Endothelial cell (in vitro differentiated cells): ENCODE measurements around the gene USP51. TPM values are rescaled to one million over a fixed set of nuclear protein-coding genes. Genes with fewer than 3 reads are reported as not detected.
"Not testable (repeated sequence)": the region's sequence is repeated elsewhere in the genome, so short reads cannot be mapped to it uniquely, and the experiment has no call there.

Source experiments
- DNase-seq: peaks from one replicate; pipeline ENCODE4 v3.0.0; 2021; ENCODE audit warnings: low spot score
- H3K27ac Mint-ChIP-seq: one replicate; pipeline ENCODE4 v1.8.0; 2021; ENCODE audit warnings: mixed read lengths, inconsistent platforms; ENCODE audit not compliant: unreplicated experiment
- H3K27me3 Mint-ChIP-seq: one replicate; pipeline ENCODE4 v1.8.0; 2021; ENCODE audit warnings: mild to moderate bottlenecking, moderate library complexity, mixed read lengths, inconsistent platforms; ENCODE audit not compliant: unreplicated experiment
- H3K36me3 Mint-ChIP-seq: one replicate; pipeline ENCODE4 v1.8.0; 2021; ENCODE audit warnings: mild to moderate bottlenecking, low read depth, mixed read lengths, inconsistent platforms; ENCODE audit not compliant: unreplicated experiment
- H3K4me1 Mint-ChIP-seq: one replicate; pipeline ENCODE4 v1.8.0; 2021; ENCODE audit warnings: mild to moderate bottlenecking, mixed read lengths, inconsistent platforms; ENCODE audit not compliant: unreplicated experiment
- H3K4me3 Mint-ChIP-seq: one replicate; pipeline ENCODE4 v1.8.0; 2021; ENCODE audit warnings: mild to moderate bottlenecking, mixed read lengths, inconsistent platforms; ENCODE audit not compliant: unreplicated experiment
- H3K9me3 Mint-ChIP-seq: one replicate; pipeline ENCODE4 v1.8.0; 2021; ENCODE audit warnings: mixed read lengths, inconsistent platforms; ENCODE audit not compliant: unreplicated experiment
- CTCF ChIP-seq: fragments of 200-600 bp; sonication (generic); IDR thresholded peaks from one replicate; pipeline ENCODE4 v1.5.0; 2021; ENCODE audit warnings: antibody characterized with exemption; ENCODE audit not compliant: unreplicated experiment
- total RNA-seq: library from RNA; stranded (reverse); fragmentation: NEBNext Ultra II Directional; extraction: Animal tissue kit (Norgen Biotek cat#: 25700); gene quantifications from one replicate; pipeline ENCODE4 v1.2.1, GENCODE V29; 2021; ENCODE audit not compliant: unreplicated experiment

Gene USP51
- total RNA-seq, 1 donor from 2014 or later = 6.3 TPM

GRCh38 chrX:55452833-55453124 is 36.9 kb downstream of the USP51 start:
- Mint-ChIP-seq H3K27me3 (peaks cover 1% of the 10 kb centered on the region), H3K27ac (no peak overlapping the region), H3K4me1 (peaks cover 7% of the 10 kb centered on the region), H3K4me3 (peak overlapping the region; percentile 94), H3K36me3 (no peaks in the 10 kb centered on the region), H3K9me3 (no peaks in the 10 kb centered on the region)
- no peak for TF ChIP-seq CTCF
- no peak for DNase-seq

- peak within 1 kb of the TSS; percentile 80 for H3K27ac Mint-ChIP-seq
- no peak for TF ChIP-seq CTCF
- peak; percentile 56 for DNase-seq
- no peaks in the 10 kb centered on the region for H3K9me3 Mint-ChIP-seq
- peak within 1 kb of the TSS; percentile 94 for H3K4me3 Mint-ChIP-seq
- peaks cover 7% of the 10 kb centered on the region for H3K4me1 Mint-ChIP-seq
- no peaks in the 10 kb centered on the region for H3K36me3 Mint-ChIP-seq
- H3K27me3 Mint-ChIP-seq = peaks cover 1% of the 10 kb centered on the region
Measured at GRCh38 chrX:55451990-55452832, 37.4 kb downstream of the USP51 start, which contains the start of gene MAGEH1. Gene MAGEH1 (plus strand): TSS chrX:55452127. CDS start chrX:55452375, 248 bp downstream.

DNA sequence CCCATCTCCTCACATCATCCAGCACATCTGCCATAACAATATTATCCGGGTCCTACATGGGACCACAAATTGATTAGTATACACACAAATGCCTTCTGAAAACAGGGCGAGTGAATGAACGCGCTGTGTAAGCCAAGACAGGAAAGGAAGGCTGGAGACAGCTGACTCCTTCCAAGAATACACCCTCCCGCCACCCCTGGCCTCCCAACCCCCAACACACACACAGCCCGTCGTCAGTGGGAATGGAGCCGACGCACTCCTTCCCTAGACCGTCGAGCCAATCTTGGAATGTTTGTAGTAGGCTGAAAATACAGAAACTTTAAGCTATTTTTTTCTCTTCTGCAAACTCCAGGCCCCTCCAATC is 38.0 kb downstream of the USP51 start:
- H3K36me3 Mint-ChIP-seq = no peaks in the 10 kb centered on the region
- H3K9me3 Mint-ChIP-seq = no peaks in the 10 kb centered on the region
- H3K27me3 Mint-ChIP-seq = peaks cover 1% of the 10 kb centered on the region
- H3K27ac Mint-ChIP-seq = peak overlapping the region; percentile 80
- H3K4me3 Mint-ChIP-seq = peak overlapping the region; percentile 94
- no peak for DNase-seq
- TF ChIP-seq CTCF = no peak
- H3K4me1 Mint-ChIP-seq = peaks cover 7% of the 10 kb centered on the region

- no peaks in the 10 kb centered on the region for H3K36me3 Mint-ChIP-seq
- no peak for TF ChIP-seq CTCF
- peaks cover 7% of the 10 kb centered on the region for H3K4me1 Mint-ChIP-seq
- H3K9me3 Mint-ChIP-seq = no peaks in the 10 kb centered on the region
- peaks cover 1% of the 10 kb centered on the region for H3K27me3 Mint-ChIP-seq
- DNase-seq = no peak
- no peak overlapping the region for H3K27ac Mint-ChIP-seq
- H3K4me3 Mint-ChIP-seq = no peak overlapping the region
Measured at GRCh38 chrX:55451141-55451540, 38.5 kb downstream of the USP51 start.

DNA sequence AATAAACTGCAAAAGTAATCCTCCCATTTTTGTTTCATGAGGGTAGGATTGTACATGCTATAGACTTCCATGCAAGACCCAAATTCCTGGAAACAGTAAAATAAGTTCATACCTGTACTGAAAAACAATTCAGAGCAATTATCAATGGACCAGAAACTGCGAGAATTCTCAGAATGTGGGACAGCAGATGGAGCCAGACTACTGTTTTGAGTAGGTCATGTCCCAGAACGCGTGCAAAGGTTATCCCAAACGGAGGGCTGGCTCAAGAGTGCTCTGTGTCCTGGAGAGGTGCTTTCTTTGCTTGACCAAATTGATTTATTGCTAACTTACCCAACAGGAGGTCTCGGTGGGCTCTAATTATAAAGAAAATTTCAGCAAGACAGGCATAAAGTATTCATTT is 39.4 kb downstream of the USP51 start:
- no peak for TF ChIP-seq CTCF
- Mint-ChIP-seq H3K4me3 (no peak overlapping the region), H3K27ac (no peak overlapping the region), H3K27me3 (peaks cover 1% of the 10 kb centered on the region), H3K9me3 (no peaks in the 10 kb centered on the region), H3K4me1 (peaks cover 7% of the 10 kb centered on the region), H3K36me3 (no peaks in the 10 kb centered on the region)
- DNase-seq = no peak

DNA sequence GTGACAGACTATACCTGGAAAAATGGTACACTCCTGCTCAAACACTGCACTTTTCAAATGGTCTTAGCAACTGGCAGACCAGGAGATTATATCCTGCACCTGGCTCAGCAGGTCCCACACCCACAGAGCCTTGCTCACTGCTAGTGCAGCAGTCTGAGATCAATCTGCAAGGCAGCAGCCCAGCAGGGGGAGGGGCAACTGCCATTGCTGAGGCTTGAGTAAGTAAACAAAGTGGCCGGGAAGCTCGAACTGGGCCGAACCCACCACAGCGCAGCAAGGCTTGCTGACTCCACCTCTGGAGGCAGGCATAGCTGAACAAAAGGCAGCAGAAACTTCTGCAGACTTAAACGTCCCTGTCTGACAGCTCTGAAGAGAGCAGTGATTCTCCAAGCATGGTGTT is 46.2 kb downstream of the USP51 start:
- H3K27ac Mint-ChIP-seq, H3K4me1 Mint-ChIP-seq, DNase-seq, H3K9me3 Mint-ChIP-seq, H3K4me3 Mint-ChIP-seq, H3K27me3 Mint-ChIP-seq, H3K36me3 Mint-ChIP-seq: not testable (repeated sequence)
